Measurements from ENCODE around the gene FRMPD1.

DNA sequence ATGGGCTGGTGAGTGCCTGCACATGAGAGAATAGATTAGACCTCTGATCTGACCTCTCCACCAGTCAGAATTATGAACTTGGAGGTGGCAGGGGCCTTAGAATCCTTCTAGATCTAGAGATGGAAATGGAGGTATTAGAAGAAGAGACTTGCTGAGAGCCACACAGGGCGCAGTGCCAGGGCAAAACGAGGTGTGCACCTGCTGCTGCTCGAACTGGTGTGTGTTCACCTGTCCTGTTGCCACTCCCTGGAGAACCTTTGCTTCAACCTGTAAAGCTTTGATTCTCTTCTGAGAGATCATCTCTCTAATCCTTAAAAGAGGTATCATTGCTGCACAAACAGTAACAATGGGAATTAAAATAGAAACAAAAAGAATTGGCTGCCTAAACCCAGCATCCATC is 24.9 kb downstream of the FRMPD1 start:
- TF ChIP-seq GATA2 (IDR thresholded peaks at IDR 0.05; ENCODE audit: low read depth, low read length) (no peak), GATA3 (IDR thresholded peaks at IDR 0.05; ENCODE audit: low read depth, low read length) (no peak)

Data from SH-SY5Y (cell line).